ENCODE measurements around the gene TIAM2.

The TIAM2 gene

GRCh38 chr6:155030148-155030720 is 35.1 kb downstream of the TIAM2 start:
- H3K9ac ChIP-seq (ENCODE audit: low read depth, low read length): no peak overlapping the region
- peaks cover 8% of the 10 kb centered on the region; the same call in 1 of the 2 replicates for H3K4me1 ChIP-seq (ENCODE audit: insufficient read depth, low read length)
- H3K36me3 ChIP-seq (ENCODE audit: insufficient read depth, low read depth, low read length): no peaks in the 10 kb centered on the region
- H3K4me3 ChIP-seq (ENCODE audit: low read length): no peak overlapping the region
- no peaks in the 10 kb centered on the region for H3K27me3 ChIP-seq (ENCODE audit: insufficient read depth, low read length)
- H3K27ac ChIP-seq (ENCODE audit: low read length): no peak overlapping the region
- 0 out of 2 replicates have a peak, but pooled peaks cover 3% of the 10 kb centered on the region for H3K9me3 ChIP-seq (ENCODE audit: insufficient read depth, low read depth, low read length)

- H3K9me3 ChIP-seq (ENCODE audit: insufficient read depth, low read depth, low read length): 0 out of 2 replicates have a peak, but pooled peaks cover 3% of the 10 kb centered on the region
- H3K4me1 ChIP-seq (ENCODE audit: insufficient read depth, low read length): peaks cover 4% of the 10 kb centered on the region; the same call in 1 of the 2 replicates
- no peaks in the 10 kb centered on the region for H3K27me3 ChIP-seq (ENCODE audit: insufficient read depth, low read length)
- no peak overlapping the region for H3K4me3 ChIP-seq (ENCODE audit: low read length)
- H3K9ac ChIP-seq (ENCODE audit: low read depth, low read length): no peak overlapping the region
- H3K36me3 ChIP-seq (ENCODE audit: insufficient read depth, low read depth, low read length): no peaks in the 10 kb centered on the region
- no peak overlapping the region for H3K27ac ChIP-seq (ENCODE audit: low read length)
Measured at GRCh38 chr6:155031091-155031490, 36.0 kb downstream of the TIAM2 start.

- H3K9ac ChIP-seq (ENCODE audit: low read depth, low read length): no peak overlapping the region
- H3K27me3 ChIP-seq (ENCODE audit: insufficient read depth, low read length): no peaks in the 10 kb centered on the region
- H3K36me3 ChIP-seq (ENCODE audit: insufficient read depth, low read depth, low read length): no peaks in the 10 kb centered on the region
- H3K9me3 ChIP-seq (ENCODE audit: insufficient read depth, low read depth, low read length): 0 out of 2 replicates have a peak, but pooled peaks cover 3% of the 10 kb centered on the region
- H3K4me3 ChIP-seq (ENCODE audit: low read length): no peak overlapping the region
- H3K27ac ChIP-seq (ENCODE audit: low read length): no peak overlapping the region
- H3K4me1 ChIP-seq (ENCODE audit: insufficient read depth, low read length): peaks cover 8% of the 10 kb centered on the region
Measured at GRCh38 chr6:155033021-155033791, 38.1 kb downstream of the TIAM2 start.

- H3K36me3 ChIP-seq (ENCODE audit: insufficient read depth, low read depth, low read length): no peaks in the 10 kb centered on the region
- no peak overlapping the region for H3K4me3 ChIP-seq (ENCODE audit: low read length)
- 0 out of 2 replicates have a peak, but pooled peaks cover 3% of the 10 kb centered on the region for H3K9me3 ChIP-seq (ENCODE audit: insufficient read depth, low read depth, low read length)
- H3K27ac ChIP-seq (ENCODE audit: low read length): no peak overlapping the region
- peaks cover 36% of the 10 kb centered on the region for H3K4me1 ChIP-seq (ENCODE audit: insufficient read depth, low read length)
- no peaks in the 10 kb centered on the region for H3K27me3 ChIP-seq (ENCODE audit: insufficient read depth, low read length)
- no peak overlapping the region for H3K9ac ChIP-seq (ENCODE audit: low read depth, low read length)
Measured at GRCh38 chr6:155036907-155037306, 41.8 kb downstream of the TIAM2 start.

GRCh38 chr6:155038104-155038503 is 43.0 kb downstream of the TIAM2 start:
- Histone ChIP-seq H3K4me3 (ENCODE audit: low read length) (no peak overlapping the region), H3K4me1 (ENCODE audit: insufficient read depth, low read length) (peaks cover 44% of the 10 kb centered on the region), H3K9ac (ENCODE audit: low read depth, low read length) (no peak overlapping the region), H3K27me3 (ENCODE audit: insufficient read depth, low read length) (no peaks in the 10 kb centered on the region), H3K9me3 (ENCODE audit: insufficient read depth, low read depth, low read length) (0 out of 2 replicates have a peak, but pooled peaks cover 3% of the 10 kb centered on the region), H3K36me3 (ENCODE audit: insufficient read depth, low read depth, low read length) (no peaks in the 10 kb centered on the region), H3K27ac (ENCODE audit: low read length) (no peak overlapping the region)

GRCh38 chr6:155038527-155038926 is 43.4 kb downstream of the TIAM2 start:
- Histone ChIP-seq H3K4me1 (ENCODE audit: insufficient read depth, low read length) (peaks cover 44% of the 10 kb centered on the region), H3K27me3 (ENCODE audit: insufficient read depth, low read length) (no peaks in the 10 kb centered on the region), H3K27ac (ENCODE audit: low read length) (no peak overlapping the region), H3K9me3 (ENCODE audit: insufficient read depth, low read depth, low read length) (0 out of 2 replicates have a peak, but pooled peaks cover 3% of the 10 kb centered on the region), H3K36me3 (ENCODE audit: insufficient read depth, low read depth, low read length) (no peaks in the 10 kb centered on the region), H3K9ac (ENCODE audit: low read depth, low read length) (no peak overlapping the region), H3K4me3 (ENCODE audit: low read length) (no peak overlapping the region)

GRCh38 chr6:155039618-155040017 is 44.5 kb downstream of the TIAM2 start:
- H3K27me3 ChIP-seq (ENCODE audit: insufficient read depth, low read length): no peaks in the 10 kb centered on the region
- peaks cover 44% of the 10 kb centered on the region for H3K4me1 ChIP-seq (ENCODE audit: insufficient read depth, low read length)
- H3K27ac ChIP-seq (ENCODE audit: low read length): no peak overlapping the region
- no peak overlapping the region for H3K9ac ChIP-seq (ENCODE audit: low read depth, low read length)
- H3K36me3 ChIP-seq (ENCODE audit: insufficient read depth, low read depth, low read length): no peaks in the 10 kb centered on the region
- no peaks in the 10 kb centered on the region for H3K9me3 ChIP-seq (ENCODE audit: insufficient read depth, low read depth, low read length)
- H3K4me3 ChIP-seq (ENCODE audit: low read length): no peak overlapping the region; the same call in 1 of the 2 replicates

- peak overlapping the region; percentile 46; the same call in 1 of the 2 replicates for H3K9ac ChIP-seq (ENCODE audit: low read depth, low read length)
- no peak overlapping the region for H3K27ac ChIP-seq (ENCODE audit: low read length)
- peaks cover 44% of the 10 kb centered on the region for H3K4me1 ChIP-seq (ENCODE audit: insufficient read depth, low read length)
- H3K9me3 ChIP-seq (ENCODE audit: insufficient read depth, low read depth, low read length): no peaks in the 10 kb centered on the region
- H3K36me3 ChIP-seq (ENCODE audit: insufficient read depth, low read depth, low read length): no peaks in the 10 kb centered on the region
- no peak overlapping the region; the same call in 1 of the 2 replicates for H3K4me3 ChIP-seq (ENCODE audit: low read length)
- no peaks in the 10 kb centered on the region for H3K27me3 ChIP-seq (ENCODE audit: insufficient read depth, low read length)
Measured at GRCh38 chr6:155040154-155040553, 45.0 kb downstream of the TIAM2 start.

GRCh38 chr6:155040901-155041650 is 46.0 kb downstream of the TIAM2 start:
- H3K27ac ChIP-seq (ENCODE audit: low read length): no peak overlapping the region
- no peaks in the 10 kb centered on the region for H3K36me3 ChIP-seq (ENCODE audit: insufficient read depth, low read depth, low read length)
- peak overlapping the region; percentile 42; the same call in 1 of the 2 replicates for H3K9ac ChIP-seq (ENCODE audit: low read depth, low read length)
- H3K4me1 ChIP-seq (ENCODE audit: insufficient read depth, low read length): peaks cover 53% of the 10 kb centered on the region
- no peaks in the 10 kb centered on the region for H3K27me3 ChIP-seq (ENCODE audit: insufficient read depth, low read length)
- H3K4me3 ChIP-seq (ENCODE audit: low read length): 0 out of 2 replicates have a peak overlapping the region, but pooled peaks have one; percentile 11
- H3K9me3 ChIP-seq (ENCODE audit: insufficient read depth, low read depth, low read length): no peaks in the 10 kb centered on the region

GRCh38 chr6:155041741-155042279 is 46.7 kb downstream of the TIAM2 start:
- no peaks in the 10 kb centered on the region for H3K36me3 ChIP-seq (ENCODE audit: insufficient read depth, low read depth, low read length)
- no peak overlapping the region for H3K27ac ChIP-seq (ENCODE audit: low read length)
- no peak overlapping the region for H3K4me3 ChIP-seq (ENCODE audit: low read length)
- peaks cover 53% of the 10 kb centered on the region for H3K4me1 ChIP-seq (ENCODE audit: insufficient read depth, low read length)
- H3K9me3 ChIP-seq (ENCODE audit: insufficient read depth, low read depth, low read length): no peaks in the 10 kb centered on the region
- H3K9ac ChIP-seq (ENCODE audit: low read depth, low read length): peak overlapping the region; percentile 42; the same call in 1 of the 2 replicates
- no peaks in the 10 kb centered on the region for H3K27me3 ChIP-seq (ENCODE audit: insufficient read depth, low read length)

- Histone ChIP-seq H3K9ac (ENCODE audit: low read depth, low read length) (no peak overlapping the region), H3K36me3 (ENCODE audit: insufficient read depth, low read depth, low read length) (no peaks in the 10 kb centered on the region), H3K9me3 (ENCODE audit: insufficient read depth, low read depth, low read length) (no peaks in the 10 kb centered on the region), H3K4me1 (ENCODE audit: insufficient read depth, low read length) (peaks cover 47% of the 10 kb centered on the region), H3K27me3 (ENCODE audit: insufficient read depth, low read length) (no peaks in the 10 kb centered on the region), H3K27ac (ENCODE audit: low read length) (no peak overlapping the region), H3K4me3 (ENCODE audit: low read length) (no peak overlapping the region)
Measured at GRCh38 chr6:155042983-155043382, 47.9 kb downstream of the TIAM2 start.

Data from iPS-20b (cell line).